Ureter (tissue), 1 donor: Measurements from ENCODE around the gene DDIT4. TPM values are rescaled to one million over a fixed set of nuclear protein-coding genes. Genes with fewer than 3 reads are reported as not detected.
"Not testable (repeated sequence)": the region's sequence is repeated elsewhere in the genome, so short reads cannot be mapped to it uniquely, and the experiment has no call there.

Experiments
- DNase-seq: peaks from one replicate; pipeline ENCODE4 v3.0.0-alpha.2; 2020; ENCODE audit warnings: low spot score
- total RNA-seq: library from RNA; stranded (reverse); gene quantifications from one replicate; pipeline ENCODE4 v1.2.4, GENCODE V29; 2023
- donor health status: DM: yes; HTN: yes; CAD: no.

DDIT4 gene
- total RNA-seq, 1 donor from 2014 or later, result 525 TPM

DNA sequence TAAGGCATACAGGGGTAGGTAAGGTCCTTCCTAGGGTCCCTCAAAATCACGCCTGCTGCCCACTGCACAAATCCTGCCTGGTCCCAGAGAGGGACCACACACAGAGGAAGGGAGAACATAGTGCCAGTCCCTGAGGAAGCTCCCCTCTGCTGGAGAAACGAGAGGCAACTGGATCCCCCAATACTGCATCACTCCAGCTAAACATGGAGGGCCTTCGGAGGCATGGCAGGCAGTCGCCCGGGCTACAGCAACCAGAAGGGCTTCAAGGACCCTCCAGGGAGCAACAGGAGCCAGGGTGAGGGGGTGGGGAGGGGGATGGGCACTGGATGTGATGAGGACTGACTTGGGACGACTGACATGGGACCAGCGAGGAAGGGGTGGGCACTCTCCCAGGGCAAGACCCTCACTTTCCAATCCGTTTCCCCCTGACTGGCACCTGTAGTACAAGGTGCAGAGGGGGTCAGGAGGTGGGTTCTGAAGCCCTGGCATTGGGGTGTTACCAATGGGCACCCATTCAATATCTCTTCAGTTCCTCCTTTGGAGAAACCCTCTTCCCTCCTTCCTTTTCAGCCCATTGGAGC, 21.7 kb downstream of the DDIT4 start:
- DNase-seq, result no peak

DNA sequence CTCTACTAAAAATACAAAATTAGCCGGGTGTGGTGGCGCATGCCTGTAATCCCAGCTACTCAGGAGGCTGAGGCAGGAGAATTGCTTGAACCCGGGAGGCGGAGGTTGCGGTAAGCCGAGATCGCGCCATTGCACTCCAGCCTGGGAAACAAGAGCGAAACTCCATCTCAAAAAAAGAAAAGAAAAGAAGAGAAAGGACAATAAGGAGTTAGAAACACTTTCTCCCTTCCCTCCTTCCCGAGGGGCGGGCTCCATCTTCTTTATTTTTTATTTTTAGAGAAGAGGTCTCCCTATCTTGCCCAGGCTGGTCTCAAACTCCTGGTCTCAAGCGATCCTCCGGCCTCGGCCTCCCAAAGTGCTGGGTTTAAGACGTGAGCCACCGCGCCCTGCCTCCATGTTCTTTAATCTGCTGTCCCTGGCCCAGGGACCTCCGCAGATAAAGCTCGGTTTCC, 23.1 kb downstream of the DDIT4 start:
- DNase-seq, result not testable (repeated sequence)

DNA sequence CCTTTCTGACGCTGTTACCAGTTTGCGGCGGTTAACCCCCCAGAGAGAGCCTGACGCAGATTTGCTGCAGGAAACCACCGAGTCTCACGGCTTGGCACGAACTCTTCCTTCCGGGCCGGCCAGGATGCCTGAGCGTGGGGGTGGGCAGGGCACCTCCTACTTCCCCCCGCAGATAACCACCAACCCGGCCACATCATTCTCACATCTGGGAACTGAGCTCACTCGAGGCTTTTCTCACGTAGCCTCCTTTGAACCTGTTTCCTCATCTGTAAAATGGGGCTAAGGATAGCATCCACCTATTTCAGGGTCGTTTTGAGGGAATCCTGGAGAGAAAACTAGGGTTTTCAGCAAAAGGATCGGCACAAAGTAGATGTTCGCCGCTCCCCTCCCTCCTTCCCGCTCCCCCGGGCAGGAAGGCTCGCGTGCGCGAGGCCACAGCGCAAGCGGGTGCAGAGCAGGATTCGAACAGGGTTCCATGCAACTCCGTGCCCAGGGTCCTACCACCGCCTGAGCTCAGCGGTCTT, 23.6 kb downstream of the DDIT4 start:
- DNase-seq, result peak; percentile 92

DNA sequence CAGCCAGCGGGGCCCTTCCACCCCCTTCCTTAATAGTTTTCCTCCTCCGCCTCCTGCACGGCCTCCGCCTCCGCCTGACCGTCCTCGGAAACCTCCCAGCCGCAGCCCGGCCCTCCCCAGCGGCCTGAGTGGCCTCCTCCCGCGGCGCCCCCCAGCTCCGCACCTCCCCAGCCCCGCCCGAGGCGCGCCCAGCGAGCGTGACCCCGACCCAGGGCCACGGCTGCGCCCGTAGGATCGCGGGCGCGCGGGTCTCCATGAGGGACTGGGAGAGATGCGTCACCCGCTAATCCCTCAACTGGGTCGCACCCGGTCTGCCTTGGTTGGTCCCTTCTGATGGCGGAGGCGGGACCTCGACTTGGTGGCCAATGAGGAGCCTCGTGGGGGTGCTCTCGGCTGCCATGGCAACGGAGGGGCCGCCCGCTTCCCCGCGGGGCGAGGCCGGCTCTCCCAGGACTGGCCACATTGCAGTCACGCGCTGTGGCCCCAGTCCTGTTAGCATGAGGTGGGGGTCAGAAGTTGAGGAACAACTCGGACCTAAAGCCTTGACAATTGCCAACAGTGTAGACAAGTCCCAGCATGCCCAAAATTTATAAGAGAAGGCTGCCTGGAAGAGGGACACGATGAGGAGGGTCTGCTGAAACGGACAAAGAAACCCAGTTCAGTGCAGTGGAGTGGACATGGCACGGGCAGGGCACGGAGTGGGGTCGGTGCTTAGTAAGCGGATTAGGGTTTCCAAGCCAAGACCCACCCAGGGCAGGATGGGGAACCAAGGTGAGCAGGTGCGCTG, 24.3 kb downstream of the DDIT4 start:
- peak; percentile 98 for DNase-seq

DNA sequence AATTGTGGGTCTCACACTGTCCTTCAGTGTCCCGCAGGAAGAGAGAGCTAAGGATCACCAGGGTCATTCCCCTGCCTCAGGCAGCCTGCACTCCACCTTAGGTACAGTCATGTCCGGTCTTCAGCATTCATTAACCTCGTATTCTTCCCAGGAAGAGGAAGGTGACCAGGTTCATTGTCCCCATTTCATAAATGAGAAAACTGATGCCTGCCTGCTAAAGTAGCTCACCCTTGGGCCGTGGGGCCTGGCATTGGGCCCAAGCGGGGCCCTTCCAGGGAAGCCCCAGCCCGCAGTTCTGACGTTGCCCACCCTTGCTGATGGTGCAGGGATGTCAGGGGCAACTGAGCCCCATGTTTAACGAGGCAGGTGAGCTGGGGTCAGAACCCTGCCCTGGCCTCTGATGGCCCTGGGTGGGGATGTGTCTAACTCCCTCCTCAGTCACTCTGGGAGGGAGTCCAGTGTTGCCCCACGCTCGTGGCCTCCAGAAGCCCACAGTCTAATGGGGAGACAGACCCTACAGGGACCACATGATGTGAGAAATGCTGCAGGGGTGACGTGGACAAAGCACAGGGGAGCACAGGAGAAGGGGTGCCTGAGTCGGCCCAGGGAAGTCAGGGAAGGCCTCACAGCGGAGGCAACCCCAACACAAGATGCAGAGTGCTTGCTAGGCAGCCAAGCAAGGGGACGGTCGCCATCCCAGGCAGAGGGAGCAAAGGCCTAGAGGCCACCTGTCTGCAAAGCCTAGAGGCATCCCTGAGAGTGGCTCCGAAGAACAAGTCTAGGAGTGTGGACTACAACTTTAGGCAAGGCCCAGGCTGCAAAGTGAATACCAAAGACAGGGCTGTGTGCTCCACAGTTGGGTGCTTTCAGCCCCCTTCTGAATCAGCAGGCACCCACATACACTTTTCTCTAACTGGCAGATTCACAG, 25.1 kb downstream of the DDIT4 start:
- no peak for DNase-seq

DNA sequence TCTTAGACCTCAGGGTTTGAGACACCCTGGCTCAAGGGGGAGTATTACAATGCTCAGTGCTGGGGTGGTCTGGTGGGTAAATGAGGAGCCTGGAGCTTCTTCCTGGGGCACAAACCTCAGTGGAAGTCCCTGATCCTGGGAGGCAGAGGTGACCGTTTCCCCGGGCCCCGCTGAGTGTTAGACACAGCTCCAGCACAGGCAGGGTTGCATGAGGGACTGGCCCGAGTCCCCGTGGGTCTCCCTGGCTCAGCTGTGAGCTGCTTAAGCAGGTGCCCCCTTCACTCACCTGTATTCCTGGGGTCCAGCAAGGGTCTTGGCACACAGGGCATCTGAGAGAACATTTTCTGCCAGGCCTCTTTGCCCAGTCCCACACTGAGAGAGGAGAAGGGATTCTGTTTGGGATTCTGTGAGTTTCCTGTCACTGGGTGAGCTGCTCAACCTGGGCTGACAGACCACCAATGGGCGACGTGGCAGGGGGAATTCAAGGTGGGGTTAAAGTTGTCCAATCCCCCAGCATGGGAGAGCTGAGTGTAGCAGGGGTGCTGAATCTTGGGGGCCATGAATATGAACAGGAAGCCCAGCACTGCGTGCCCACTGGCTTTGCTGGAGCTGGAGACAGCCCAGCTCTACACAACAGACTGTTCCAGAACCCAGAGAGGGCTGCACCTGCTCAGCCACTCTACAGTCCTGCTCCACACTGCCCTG, 29.9 kb downstream of the DDIT4 start:
- no peak for DNase-seq

DNA sequence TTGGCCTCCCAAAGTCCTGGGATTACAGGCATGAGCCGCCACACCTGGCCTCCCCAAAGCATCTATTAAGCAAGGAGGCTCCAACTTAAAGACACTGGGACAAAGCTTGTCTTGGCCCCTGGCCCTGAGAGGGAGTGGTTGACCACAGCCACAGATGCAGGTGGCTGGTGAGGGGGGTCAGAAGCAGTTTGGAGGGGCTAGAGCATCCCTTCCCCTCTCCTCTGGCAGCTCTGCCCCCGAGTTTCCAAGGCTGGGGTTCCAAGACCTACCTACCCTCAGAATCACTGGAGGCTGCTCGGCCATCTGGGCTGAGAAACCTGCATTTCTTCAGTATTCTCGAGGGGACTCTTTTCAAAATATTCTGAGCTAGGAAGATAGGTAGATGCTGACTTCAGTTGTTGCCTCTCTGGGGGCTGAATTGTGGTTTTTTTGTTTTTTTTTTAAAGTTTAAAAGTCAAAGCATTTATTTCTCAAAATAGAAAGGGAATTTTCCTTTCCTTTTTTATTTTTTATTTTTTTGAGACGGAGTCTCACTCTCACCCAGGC, 32.6 kb downstream of the DDIT4 start:
- no peak for DNase-seq

DNA sequence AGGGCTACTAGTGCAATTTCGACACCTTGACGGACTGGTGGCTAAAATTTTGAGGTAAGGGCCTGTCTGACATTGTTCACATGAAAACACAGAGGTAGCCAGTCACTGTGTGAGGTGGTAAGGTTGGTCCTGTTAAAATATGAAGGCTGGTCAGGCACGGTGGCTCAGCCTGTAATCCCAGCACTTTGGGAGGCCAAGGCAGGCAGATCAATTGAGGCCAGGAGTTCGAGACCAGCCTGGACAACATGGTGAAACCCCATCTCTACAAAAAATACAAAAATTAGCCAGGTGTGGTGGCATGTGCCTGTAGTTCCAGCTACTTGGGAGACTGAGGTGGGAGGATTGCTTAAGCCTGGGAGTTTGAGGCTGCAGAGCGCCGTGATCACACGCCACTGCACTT, 34.0 kb downstream of the DDIT4 start:
- DNase-seq, result not testable (repeated sequence)

DNA sequence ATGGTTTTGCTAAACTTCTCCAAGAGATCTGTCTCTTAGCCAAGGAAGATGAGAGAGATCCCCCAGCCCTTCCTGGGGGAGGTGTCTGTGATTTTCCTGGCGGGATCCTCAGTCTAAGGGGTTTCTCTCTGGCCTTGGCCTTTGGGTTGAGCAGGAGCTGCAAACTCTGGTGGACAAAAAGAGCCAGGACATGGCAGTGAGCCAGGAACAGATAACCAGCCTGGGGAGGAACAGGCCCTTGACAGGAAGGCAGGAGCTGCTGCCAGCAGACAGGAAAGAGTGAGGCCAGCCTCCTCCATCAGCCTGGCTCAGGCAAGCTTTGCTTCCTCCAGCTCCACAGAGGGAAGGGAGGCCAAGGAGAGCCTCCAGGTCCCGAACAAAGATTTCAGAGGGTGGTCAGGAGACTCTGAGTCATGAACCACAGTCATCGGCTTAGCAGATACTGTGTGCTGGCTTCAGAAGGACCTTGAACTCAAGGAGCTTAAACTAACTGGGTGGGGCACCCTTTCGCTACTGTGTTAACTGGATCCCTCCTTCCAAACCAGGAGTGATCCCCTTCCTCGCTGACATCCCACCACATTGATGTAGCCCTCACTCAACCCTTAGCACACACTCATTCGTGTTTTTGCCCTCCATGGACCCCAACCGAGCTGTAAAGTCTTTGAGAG, 34.7 kb downstream of the DDIT4 start:
- DNase-seq, result no peak

DNA sequence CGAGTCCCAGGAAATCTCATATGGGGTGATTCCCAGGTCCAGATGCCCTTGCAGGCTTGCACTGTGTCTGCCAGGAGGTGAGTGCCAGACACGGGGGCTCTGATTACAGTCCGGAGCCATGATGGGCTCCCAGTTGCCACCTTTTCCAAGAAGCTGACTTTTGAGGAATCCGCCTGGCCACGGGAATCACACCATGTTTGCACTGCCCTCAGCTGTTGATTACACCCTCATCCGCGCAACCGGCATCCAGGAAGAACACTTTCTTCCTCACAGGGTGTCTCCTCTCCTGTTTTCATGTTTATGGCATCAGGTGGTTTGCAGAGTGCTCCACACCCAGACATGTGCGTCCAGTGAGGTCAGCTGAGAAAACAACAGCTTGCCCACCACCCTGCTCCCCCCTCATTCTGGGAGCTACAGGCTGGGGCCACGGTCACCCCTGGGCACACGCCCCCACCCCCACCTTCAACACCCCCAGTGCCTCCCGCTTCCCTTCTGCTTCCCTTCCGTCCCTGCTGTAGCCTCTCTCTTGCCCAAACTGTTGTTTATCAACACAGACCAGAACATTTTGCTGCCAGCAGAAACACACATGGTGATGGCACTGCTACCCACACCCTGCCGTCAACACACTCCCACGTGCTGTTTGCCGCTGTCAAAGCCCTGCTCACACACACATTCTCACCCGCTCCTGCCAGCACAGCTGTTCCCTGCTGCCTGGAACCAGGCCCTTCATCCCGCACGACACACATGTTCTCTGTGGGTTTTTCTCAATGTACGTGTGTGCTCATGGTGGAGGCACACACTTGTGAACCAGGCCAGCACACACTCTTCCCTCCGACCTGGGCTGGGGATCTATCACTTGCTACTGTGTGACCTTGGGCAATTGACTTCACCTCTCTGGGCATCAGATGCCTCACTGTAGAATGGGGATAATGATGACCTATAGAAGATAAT, 35.8 kb downstream of the DDIT4 start:
- no peak for DNase-seq

DNA sequence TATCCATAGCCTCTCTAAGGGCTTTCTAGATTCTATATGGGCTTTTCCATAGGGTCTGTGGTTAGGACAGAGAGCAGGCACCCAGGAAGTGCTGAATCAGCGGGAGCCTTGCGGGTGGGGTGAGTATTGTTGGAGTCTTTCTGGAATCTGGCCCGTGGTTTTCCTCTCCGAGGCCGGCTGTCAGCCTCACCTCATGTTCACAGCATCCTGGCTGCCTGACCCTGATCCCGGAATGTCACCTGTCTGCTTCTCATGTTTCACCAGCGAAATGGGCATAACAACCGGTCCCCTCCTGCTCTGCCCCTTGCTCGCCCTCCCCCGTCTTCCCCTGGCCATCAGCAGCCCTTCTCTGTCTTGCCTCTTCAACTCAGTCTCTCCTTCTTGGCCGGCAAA, 36.5 kb downstream of the DDIT4 start:
- DNase-seq, result no peak

DNA sequence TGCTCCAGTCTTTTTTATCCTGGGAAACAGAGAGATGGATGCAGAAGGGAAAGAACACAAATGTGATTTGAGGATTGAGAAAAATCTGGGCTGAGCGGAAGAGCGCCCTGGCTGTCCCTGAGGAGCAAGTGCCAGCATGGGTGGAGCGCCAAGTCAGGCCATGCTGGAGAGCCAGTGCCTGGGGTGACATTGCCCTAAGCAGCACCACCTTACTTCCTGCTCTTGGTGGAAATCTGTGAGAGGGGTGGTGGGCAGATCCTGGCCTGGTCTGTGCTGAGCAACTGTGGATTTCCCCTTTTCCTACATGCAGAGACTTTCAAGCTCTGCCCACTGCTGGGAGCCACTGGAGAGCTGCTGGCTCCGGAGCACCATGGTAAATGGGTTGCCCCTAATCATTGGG, 36.9 kb downstream of the DDIT4 start:
- no peak for DNase-seq

DNA sequence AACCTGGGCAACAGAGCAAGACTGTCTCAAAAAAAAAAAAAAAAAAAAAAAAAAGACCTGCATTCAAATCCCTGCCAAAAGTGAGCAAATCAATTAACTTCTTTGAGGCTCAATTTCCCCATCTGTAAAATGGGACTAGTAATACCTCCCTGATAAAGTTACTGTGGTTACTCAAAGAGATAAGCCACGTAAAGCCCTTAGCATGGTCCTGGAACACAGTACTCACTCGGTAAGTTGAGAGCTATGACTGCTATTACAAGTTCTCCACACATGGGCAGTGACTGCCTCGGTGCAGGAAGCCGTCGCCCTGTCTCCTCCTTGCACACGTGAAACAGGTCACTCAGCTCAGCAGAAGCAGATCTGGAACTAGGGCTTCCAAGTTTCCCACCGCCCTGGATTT, 37.9 kb downstream of the DDIT4 start:
- DNase-seq, result no peak

DNA sequence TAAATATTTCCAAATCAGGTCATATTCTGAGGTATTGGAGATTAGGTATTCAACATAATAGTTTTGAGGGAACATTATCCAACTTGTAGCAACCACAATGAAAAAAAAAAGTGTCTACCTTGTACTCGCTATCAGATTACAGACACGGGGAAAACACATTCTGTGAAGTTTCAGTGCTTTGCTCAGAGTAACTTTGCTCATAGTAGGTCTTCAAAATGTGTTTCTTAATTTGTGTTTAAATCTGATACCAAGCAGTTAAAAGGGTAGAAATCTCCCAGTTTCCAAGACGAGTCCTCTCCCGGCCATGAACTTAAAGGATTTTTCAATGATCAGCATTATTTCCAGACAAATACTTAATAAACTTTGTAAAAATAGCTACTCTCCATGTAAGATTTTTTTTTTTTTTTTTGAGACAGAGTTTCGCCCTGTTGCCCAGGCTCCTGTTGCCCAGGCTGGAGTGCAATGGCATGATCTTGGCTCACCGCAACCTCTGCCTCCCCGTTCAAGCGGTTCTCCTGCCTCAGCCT, 39.2 kb downstream of the DDIT4 start:
- no peak for DNase-seq

DNA sequence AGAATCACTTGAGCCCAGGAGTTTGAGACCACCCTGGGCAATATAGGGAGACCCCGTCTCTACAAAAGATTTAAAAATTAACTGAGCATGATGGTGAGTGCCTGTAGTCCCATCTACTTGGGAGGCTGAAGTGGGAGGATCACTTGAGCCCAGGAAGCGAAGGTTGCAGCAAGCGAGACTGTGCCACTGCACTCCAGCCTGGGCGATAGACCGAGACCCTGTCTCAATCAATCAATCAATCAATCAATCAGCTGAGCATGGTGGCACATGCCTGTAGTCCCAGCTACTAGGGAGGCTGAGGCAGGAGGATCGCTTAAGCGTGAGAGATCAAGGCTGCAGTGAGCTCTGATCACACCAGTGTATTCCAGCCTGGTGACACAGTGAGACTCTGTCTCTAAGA, 40.5 kb downstream of the DDIT4 start:
- no peak for DNase-seq

DNA sequence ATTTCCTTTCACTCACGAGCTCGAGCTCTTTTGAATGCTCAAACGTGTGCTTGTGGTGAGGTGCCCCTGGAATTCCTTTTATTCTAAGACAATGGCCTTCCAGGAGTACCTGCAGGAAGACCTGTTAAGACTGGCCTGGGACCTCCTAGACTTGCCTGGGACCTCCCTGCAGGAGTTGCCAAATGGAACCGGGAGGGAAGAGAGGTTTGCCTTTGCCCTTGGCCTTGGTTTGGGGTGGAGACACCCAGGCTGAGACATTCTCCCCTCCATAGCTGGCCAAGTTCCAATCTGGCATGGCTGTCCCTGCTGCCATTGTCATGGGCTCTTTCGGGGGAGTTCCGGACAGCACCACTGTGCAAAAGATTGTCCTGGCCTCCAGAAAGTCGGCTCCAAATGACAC, 41.3 kb downstream of the DDIT4 start:
- DNase-seq, result no peak

DNA sequence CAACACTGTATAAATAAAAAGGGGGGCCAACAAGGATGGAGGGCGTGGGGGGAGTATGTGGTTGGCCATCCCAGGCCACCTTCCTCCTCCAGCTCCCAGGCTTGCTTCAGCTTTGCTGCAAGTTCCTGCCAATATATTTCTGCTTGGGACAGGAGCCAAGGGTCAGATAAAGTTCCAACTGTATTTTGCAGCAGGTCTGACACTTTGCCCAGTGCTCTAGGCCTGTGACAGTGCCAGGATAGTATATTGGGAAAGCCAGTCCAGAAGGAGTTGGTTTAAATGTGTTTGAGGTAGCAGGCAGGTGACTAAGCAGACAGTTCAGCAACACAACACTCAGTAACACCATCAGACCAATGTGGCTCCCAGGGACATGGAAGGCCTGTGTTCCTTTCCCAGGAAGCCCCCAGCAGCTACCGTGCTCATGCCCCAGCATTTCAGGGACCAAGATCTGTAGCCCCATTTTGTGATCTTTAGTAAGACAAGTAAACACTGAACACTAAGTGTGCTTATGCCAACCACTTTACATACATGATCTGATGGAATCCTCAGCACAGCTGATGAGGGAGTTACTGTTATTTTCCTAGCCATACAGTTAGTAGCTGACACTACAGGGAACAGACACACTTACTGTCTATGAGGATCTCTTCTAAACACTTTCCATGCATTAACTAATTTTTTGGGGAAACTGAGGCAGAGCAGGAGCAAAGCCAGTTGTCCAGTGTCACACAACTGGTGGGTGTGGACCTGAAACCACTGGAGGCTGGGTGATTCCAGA, 42.1 kb downstream of the DDIT4 start:
- DNase-seq, result peak; percentile 88

DNA sequence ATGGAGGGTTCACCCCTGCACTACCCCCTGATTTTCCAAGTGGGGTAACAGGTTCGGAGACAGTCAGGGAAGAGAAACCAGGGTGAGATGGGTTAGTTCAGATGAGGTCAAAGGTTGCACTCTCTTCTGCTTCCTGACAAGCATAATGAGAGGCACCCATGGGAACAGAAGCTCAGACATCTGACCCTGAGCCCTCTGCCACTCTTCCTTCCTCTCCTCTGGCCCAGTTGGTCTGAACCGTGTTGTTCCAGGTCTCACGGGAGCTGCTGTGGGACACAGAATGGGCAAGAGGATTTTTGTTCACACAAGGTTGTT, 42.6 kb downstream of the DDIT4 start:
- DNase-seq, result no peak
